PC-3 (cell line): Measurements from ENCODE around the gene SYNCRIP.

Experiments used
- EZH2 ChIP-seq: fragments of 300-600 bp; sonication (generic); IDR thresholded peaks from one replicate; pipeline ENCODE4 v1.6.1; 2017; ENCODE audit warnings: antibody characterized with exemption, mild to moderate bottlenecking, low read length; ENCODE audit not compliant: unreplicated experiment
- TF ChIP-seq, protein P1 (sequence below): fragments of 300-600 bp; sonication (generic); conservative IDR thresholded peaks from 2 replicates; pipeline ENCODE4 v1.5.1; 2017; ENCODE audit warnings: antibody characterized with exemption, low read depth, mild to moderate bottlenecking, low read length

DNA sequence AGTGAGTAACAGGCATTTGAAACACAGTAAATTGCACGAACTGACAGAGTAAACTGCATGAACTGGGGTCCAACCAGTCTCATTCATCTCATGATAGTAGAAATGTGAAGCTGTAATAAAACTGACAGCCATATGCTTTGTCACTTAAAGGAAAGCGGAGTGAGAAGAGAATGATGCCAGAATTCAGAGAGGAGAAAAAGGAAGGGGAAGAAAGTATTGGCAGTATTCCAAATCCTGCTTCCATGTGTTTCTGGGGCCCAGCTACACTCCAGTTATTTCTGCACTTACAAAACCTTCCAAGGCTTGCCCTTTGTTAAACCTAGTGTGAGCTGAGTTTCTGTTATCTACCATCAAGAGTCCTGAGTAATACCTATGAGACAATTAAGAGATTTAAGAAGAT, 66.2 kb downstream of the SYNCRIP start:
- TF ChIP-seq, protein P1, sequence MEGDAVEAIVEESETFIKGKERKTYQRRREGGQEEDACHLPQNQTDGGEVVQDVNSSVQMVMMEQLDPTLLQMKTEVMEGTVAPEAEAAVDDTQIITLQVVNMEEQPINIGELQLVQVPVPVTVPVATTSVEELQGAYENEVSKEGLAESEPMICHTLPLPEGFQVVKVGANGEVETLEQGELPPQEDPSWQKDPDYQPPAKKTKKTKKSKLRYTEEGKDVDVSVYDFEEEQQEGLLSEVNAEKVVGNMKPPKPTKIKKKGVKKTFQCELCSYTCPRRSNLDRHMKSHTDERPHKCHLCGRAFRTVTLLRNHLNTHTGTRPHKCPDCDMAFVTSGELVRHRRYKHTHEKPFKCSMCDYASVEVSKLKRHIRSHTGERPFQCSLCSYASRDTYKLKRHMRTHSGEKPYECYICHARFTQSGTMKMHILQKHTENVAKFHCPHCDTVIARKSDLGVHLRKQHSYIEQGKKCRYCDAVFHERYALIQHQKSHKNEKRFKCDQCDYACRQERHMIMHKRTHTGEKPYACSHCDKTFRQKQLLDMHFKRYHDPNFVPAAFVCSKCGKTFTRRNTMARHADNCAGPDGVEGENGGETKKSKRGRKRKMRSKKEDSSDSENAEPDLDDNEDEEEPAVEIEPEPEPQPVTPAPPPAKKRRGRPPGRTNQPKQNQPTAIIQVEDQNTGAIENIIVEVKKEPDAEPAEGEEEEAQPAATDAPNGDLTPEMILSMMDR = no peak
- TF ChIP-seq EZH2 = no peak
